ENCODE data around the gene C2orf92.
A peak's percentile ranks its signal among the peaks of the same experiment; 100 is the strongest.

The C2orf92 gene

DNA sequence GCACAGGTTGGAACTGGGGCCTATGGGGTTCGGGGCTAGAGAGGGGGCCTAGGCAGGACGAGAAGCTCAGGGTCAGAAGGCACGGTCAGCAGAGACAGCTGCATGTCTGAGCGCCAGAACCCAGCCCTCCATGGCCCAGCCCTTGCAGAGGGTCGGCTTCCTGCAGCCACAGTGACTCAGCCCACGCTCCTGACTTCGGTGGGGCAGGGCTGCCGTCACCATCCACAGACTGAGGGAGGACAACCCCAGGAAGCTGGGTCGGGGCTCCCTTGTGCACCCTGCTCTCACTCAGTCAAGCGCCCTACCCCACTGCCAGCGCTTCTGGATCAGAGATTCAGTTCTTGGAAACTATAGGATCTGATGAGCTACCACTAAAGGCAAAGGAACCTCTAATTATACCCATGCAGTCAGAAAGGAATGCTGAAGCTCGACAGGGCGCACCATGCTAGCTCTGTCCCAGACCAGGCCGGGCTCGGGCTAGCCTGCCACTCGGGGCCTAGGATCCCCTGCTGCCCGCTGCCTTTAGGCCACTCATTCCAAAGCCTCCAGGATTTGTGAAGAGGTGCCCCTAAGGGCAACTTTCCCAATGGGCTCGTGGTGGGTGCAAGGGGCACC lies 8.6 kb upstream of the C2orf92 start:
- Histone ChIP-seq H3K36me3 (ENCODE audit: insufficient read depth, insufficient read length, low read length) (peaks cover 61% of the 10 kb centered on the region), H3K4me3 (ENCODE audit: insufficient read length, low read depth) (no peak overlapping the region), H3K27me3 (ENCODE audit: insufficient read depth, insufficient read length) (no peaks in the 10 kb centered on the region), H3K9me3 (ENCODE audit: insufficient read depth, low read length) (no peaks in the 10 kb centered on the region), H3K4me1 (ENCODE audit: insufficient read depth, insufficient read length) (peaks cover 3% of the 10 kb centered on the region), H3K9ac (ENCODE audit: insufficient read length, low read depth) (peak overlapping the region; percentile 47)
- no peak for TF ChIP-seq YY1 (IDR thresholded peaks at IDR 0.05; ENCODE audit: insufficient read depth, insufficient read length)
- no peak for TF ChIP-seq SUZ12 (IDR thresholded peaks at IDR 0.05; ENCODE audit: extremely low read depth, insufficient read depth, insufficient read length)
- no peak for TF ChIP-seq ZNF274 (IDR thresholded peaks at IDR 0.05; ENCODE audit: low read depth, low read length)
- DNase-seq (ENCODE audit: low read depth, low spot score) = no peak

DNA sequence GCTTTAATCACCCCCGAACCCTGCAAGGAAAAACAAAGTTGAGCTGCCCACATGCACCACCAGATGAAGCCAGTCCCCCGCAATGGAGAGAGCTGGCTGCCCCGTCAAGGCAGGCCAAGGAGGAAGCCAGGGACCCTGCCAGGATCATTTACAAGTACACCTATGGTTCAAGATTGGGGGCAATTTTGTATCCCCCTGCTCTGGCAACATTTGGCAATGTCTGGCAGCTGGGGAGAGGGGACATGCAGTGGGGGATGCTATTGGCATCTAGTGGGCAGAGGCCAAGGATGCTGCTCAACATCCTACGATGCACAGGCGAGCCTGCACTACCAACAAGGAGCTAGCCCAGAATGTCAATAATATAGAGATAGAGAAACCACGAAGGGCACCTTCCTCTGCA lies 7.6 kb upstream of the C2orf92 start:
- Histone ChIP-seq H3K9ac (ENCODE audit: insufficient read length, low read depth) (no peak overlapping the region), H3K27me3 (ENCODE audit: insufficient read depth, insufficient read length) (no peaks in the 10 kb centered on the region), H3K4me3 (ENCODE audit: insufficient read length, low read depth) (no peak overlapping the region), H3K36me3 (ENCODE audit: insufficient read depth, insufficient read length, low read length) (peaks cover 51% of the 10 kb centered on the region), H3K4me1 (ENCODE audit: insufficient read depth, insufficient read length) (peaks cover 3% of the 10 kb centered on the region), H3K9me3 (ENCODE audit: insufficient read depth, low read length) (no peaks in the 10 kb centered on the region)
- no peak for DNase-seq (ENCODE audit: low read depth, low spot score)
- TF ChIP-seq ZNF274 (IDR thresholded peaks at IDR 0.05; ENCODE audit: low read depth, low read length) (no peak), SUZ12 (IDR thresholded peaks at IDR 0.05; ENCODE audit: extremely low read depth, insufficient read depth, insufficient read length) (no peak), YY1 (IDR thresholded peaks at IDR 0.05; ENCODE audit: insufficient read depth, insufficient read length) (no peak)

DNA sequence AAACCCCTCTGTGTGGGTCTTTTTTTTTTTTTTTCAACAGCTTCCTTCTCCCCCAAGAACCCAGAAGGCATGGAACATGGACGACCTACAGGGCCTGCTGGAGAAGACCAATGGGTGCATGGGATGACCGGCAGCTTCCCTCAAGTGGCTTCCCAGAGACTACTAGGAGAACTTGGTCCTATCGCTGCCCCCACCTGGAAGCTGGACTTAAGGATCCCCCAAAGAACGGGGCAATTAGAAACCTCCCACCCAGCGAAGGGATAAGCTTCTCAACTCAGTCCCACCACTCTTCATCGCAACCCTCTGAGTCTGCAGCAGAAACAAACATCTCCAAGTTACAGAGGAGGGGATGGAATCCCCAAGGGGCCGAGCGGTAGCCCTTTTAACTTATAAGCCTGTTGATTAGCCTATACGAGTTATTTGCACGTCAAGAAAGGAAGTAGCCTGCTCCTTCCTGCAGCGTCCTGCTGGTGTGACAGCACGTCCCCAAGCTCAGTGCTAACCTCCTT lies 7.1 kb upstream of the C2orf92 start:
- Histone ChIP-seq H3K9me3 (ENCODE audit: insufficient read depth, low read length) (no peaks in the 10 kb centered on the region), H3K9ac (ENCODE audit: insufficient read length, low read depth) (peak overlapping the region; percentile 81), H3K4me1 (ENCODE audit: insufficient read depth, insufficient read length) (peaks cover 3% of the 10 kb centered on the region), H3K36me3 (ENCODE audit: insufficient read depth, insufficient read length, low read length) (peaks cover 46% of the 10 kb centered on the region), H3K4me3 (ENCODE audit: insufficient read length, low read depth) (peak overlapping the region; percentile 75), H3K27me3 (ENCODE audit: insufficient read depth, insufficient read length) (no peaks in the 10 kb centered on the region)
- DNase-seq (ENCODE audit: low read depth, low spot score) = no peak
- no peak for TF ChIP-seq YY1 (IDR thresholded peaks at IDR 0.05; ENCODE audit: insufficient read depth, insufficient read length)
- no peak for TF ChIP-seq SUZ12 (IDR thresholded peaks at IDR 0.05; ENCODE audit: extremely low read depth, insufficient read depth, insufficient read length)
- TF ChIP-seq ZNF274 (IDR thresholded peaks at IDR 0.05; ENCODE audit: low read depth, low read length) = no peak

DNA sequence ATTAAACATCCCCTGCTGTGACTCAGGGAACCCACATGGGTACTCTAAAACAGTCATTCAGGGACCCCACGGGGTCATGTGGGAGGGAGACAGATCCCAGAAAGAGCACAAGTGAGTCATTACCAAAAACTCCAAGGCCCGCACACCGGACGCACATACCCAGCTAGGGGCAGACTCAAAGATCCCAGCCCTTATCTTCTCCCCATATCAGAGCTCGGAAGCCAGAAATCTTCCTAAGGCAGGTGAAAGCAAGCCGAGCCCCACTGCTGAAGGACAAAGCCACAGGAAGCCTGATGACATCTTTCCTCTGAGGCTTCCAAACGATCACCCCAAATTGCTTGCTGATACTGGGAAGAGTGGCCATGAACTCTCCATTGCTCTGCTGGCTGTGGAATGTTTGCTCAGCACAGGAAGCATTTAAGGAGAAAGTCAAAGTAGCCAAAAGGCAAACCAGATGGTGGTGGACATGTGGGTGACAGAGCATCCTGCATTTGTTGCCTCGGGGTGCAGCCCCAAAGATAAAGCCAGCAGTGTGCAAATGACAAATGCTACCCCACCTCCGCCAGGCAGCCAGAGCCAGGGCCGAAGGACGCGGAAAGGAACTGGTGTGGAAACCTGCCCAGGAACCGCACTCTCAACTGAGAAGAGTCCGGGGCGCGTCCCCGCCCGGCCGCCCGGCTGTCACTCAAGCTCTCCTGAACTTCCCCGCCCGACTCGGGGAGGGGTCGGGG lies 6.5 kb upstream of the C2orf92 start:
- TF ChIP-seq ZNF274 (IDR thresholded peaks at IDR 0.05; ENCODE audit: low read depth, low read length) (no peak), SUZ12 (IDR thresholded peaks at IDR 0.05; ENCODE audit: extremely low read depth, insufficient read depth, insufficient read length) (no peak), YY1 (IDR thresholded peaks at IDR 0.05; ENCODE audit: insufficient read depth, insufficient read length) (no peak)
- Histone ChIP-seq H3K9me3 (ENCODE audit: insufficient read depth, low read length) (no peaks in the 10 kb centered on the region), H3K4me1 (ENCODE audit: insufficient read depth, insufficient read length) (peaks cover 3% of the 10 kb centered on the region), H3K4me3 (ENCODE audit: insufficient read length, low read depth) (peak overlapping the region; percentile 75), H3K36me3 (ENCODE audit: insufficient read depth, insufficient read length, low read length) (peaks cover 39% of the 10 kb centered on the region), H3K9ac (ENCODE audit: insufficient read length, low read depth) (peak overlapping the region; percentile 81), H3K27me3 (ENCODE audit: insufficient read depth, insufficient read length) (no peaks in the 10 kb centered on the region)
- no peak for DNase-seq (ENCODE audit: low read depth, low spot score)

DNA sequence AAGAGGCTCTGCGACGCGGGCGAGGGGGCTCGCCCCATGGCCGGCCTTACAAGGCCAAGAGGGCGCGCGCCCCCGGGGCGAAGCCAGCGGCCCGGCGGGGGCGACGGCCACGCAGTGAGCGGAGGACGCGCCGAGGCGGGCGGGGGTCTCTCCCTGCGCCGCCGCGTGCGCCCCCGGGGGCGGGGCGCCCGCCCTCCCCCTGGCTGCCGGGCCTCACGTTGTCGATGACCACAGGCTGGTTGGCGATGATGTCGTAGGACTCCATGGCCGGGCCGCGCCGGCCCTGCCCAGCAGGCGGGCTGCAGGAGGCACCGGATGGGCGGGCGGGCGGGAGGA lies 5.9 kb upstream of the C2orf92 start:
- peaks cover 39% of the 10 kb centered on the region for H3K36me3 ChIP-seq (ENCODE audit: insufficient read depth, insufficient read length, low read length)
- peaks cover 3% of the 10 kb centered on the region for H3K4me1 ChIP-seq (ENCODE audit: insufficient read depth, insufficient read length)
- peak overlapping the region; percentile 75 for H3K4me3 ChIP-seq (ENCODE audit: insufficient read length, low read depth)
- DNase-seq (ENCODE audit: low read depth, low spot score) = no peak
- H3K9ac ChIP-seq (ENCODE audit: insufficient read length, low read depth) = peak overlapping the region; percentile 81
- H3K27me3 ChIP-seq (ENCODE audit: insufficient read depth, insufficient read length) = no peaks in the 10 kb centered on the region
- TF ChIP-seq YY1 (IDR thresholded peaks at IDR 0.05; ENCODE audit: insufficient read depth, insufficient read length) (no peak), SUZ12 (IDR thresholded peaks at IDR 0.05; ENCODE audit: extremely low read depth, insufficient read depth, insufficient read length) (no peak), ZNF274 (IDR thresholded peaks at IDR 0.05; ENCODE audit: low read depth, low read length) (no peak)
- no peaks in the 10 kb centered on the region for H3K9me3 ChIP-seq (ENCODE audit: insufficient read depth, low read length)

DNA sequence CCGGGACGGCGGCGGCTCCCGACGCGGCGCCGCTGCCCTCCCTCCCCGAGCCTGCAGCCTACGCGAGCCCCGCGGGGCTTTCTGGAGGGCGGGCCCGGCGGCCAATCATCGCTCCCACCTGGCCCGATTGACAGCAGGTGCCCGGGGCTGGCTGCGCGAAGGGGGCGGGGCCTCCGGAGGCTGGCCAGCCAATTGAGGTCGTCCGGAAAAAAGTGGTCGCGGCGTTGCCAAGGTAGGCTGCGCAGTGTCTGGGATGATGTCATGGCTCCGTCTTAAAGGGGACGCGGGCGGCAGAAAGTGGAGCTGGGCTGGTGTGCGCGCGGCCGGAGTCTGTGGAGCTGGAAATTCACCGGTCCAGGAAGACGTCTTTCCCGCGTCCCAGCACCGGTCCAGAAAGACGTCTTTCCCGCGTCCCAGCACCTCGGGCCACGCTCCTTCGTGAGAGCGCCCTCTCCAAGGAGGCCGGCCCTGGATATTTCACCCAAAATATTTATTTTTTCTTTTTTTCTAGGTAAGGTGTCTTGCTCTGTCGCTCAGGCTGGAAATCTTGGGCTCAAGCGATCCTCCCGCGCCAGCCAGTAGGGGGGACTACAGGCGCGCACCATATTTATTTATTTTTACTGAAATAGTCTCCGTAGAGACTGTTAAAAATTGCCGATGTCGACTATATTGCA lies 5.4 kb upstream of the C2orf92 start, which contains the start of gene ACTR1B:
Gene ACTR1B (minus strand): TSS at position 83 of the 674 bp plus-strand sequence. CDS start 154 bp downstream, outside the sequence.
- peaks cover 3% of the 10 kb centered on the region for H3K4me1 ChIP-seq (ENCODE audit: insufficient read depth, insufficient read length)
- TF ChIP-seq SUZ12 (IDR thresholded peaks at IDR 0.05; ENCODE audit: extremely low read depth, insufficient read depth, insufficient read length) = no peak
- TF ChIP-seq ZNF274 (IDR thresholded peaks at IDR 0.05; ENCODE audit: low read depth, low read length) = no peak
- no peak for TF ChIP-seq YY1 (IDR thresholded peaks at IDR 0.05; ENCODE audit: insufficient read depth, insufficient read length)
- peak within 1 kb of the TSS; percentile 81 for H3K9ac ChIP-seq (ENCODE audit: insufficient read length, low read depth)
- peak within 1 kb of the TSS; percentile 75 for H3K4me3 ChIP-seq (ENCODE audit: insufficient read length, low read depth)
- peaks cover 36% of the 10 kb centered on the region for H3K36me3 ChIP-seq (ENCODE audit: insufficient read depth, insufficient read length, low read length)
- no peaks in the 10 kb centered on the region for H3K27me3 ChIP-seq (ENCODE audit: insufficient read depth, insufficient read length)
- DNase-seq (ENCODE audit: low read depth, low spot score) = peak; percentile 99
- no peaks in the 10 kb centered on the region for H3K9me3 ChIP-seq (ENCODE audit: insufficient read depth, low read length)

DNA sequence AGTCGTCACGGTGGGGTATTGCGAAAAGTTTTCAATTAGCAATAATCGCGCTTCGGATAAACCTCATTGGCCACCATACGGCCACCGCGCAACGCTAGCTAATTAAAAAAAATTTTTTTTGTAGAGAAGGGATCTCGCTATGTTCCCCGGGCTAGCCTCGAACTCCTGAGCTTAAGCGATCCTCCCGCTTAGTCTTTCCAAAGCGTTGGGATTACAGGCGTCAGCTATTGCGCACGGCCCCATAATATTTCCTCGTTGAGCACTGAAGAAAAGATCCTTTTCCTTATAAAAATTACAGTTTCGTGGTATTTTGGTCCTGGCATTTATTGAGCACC lies 4.9 kb upstream of the C2orf92 start:
- no peak for TF ChIP-seq ZNF274 (IDR thresholded peaks at IDR 0.05; ENCODE audit: low read depth, low read length)
- TF ChIP-seq SUZ12 (IDR thresholded peaks at IDR 0.05; ENCODE audit: extremely low read depth, insufficient read depth, insufficient read length) = no peak
- TF ChIP-seq YY1 (IDR thresholded peaks at IDR 0.05; ENCODE audit: insufficient read depth, insufficient read length) = no peak
- Histone ChIP-seq H3K27me3 (ENCODE audit: insufficient read depth, insufficient read length) (no peaks in the 10 kb centered on the region), H3K9me3 (ENCODE audit: insufficient read depth, low read length) (no peaks in the 10 kb centered on the region), H3K4me1 (ENCODE audit: insufficient read depth, insufficient read length) (peaks cover 6% of the 10 kb centered on the region), H3K4me3 (ENCODE audit: insufficient read length, low read depth) (peak overlapping the region; percentile 68), H3K36me3 (ENCODE audit: insufficient read depth, insufficient read length, low read length) (peaks cover 31% of the 10 kb centered on the region), H3K9ac (ENCODE audit: insufficient read length, low read depth) (peak overlapping the region; percentile 80)
- no peak for DNase-seq (ENCODE audit: low read depth, low spot score)

All from NT2/D1 (cell line).